ENCODE results near the gene EXOSC5.
"Not testable (repeated sequence)": the region's sequence is repeated elsewhere in the genome, so short reads cannot be mapped to it uniquely, and the experiment has no call there.

The EXOSC5 gene

GRCh38 chr19:41426116-41426841 is 29.1 kb upstream of the EXOSC5 start:
- no peak for DNase-seq

GRCh38 chr19:41425174-41426115 is 28.3 kb upstream of the EXOSC5 start:
- DNase-seq: no peak

GRCh38 chr19:41424335-41425173 is 27.4 kb upstream of the EXOSC5 start:
- DNase-seq: no peak

- DNase-seq: no peak
These were observed 25.8 kb upstream of the EXOSC5 start for GRCh38 chr19:41422955-41423354.

GRCh38 chr19:41422456-41422855 is 25.3 kb upstream of the EXOSC5 start:
- DNase-seq: no peak

- DNase-seq: no peak
These were observed 24.8 kb upstream of the EXOSC5 start for GRCh38 chr19:41421973-41422372.

GRCh38 chr19:41421314-41421713 is 24.2 kb upstream of the EXOSC5 start:
- no peak for DNase-seq

- no peak for DNase-seq
These were observed 23.1 kb upstream of the EXOSC5 start for GRCh38 chr19:41420101-41420880.

GRCh38 chr19:41416194-41416674 is 19.1 kb upstream of the EXOSC5 start:
- DNase-seq: no peak

GRCh38 chr19:41415154-41415571 is 18.0 kb upstream of the EXOSC5 start:
- DNase-seq: peak; percentile 13

GRCh38 chr19:41414461-41414860 is 17.3 kb upstream of the EXOSC5 start:
- no peak for DNase-seq

GRCh38 chr19:41413947-41414346 is 16.8 kb upstream of the EXOSC5 start:
- no peak for DNase-seq

- DNase-seq: no peak
These were observed 15.8 kb upstream of the EXOSC5 start for GRCh38 chr19:41412953-41413352.

- no peak for DNase-seq
These were observed 14.8 kb upstream of the EXOSC5 start for GRCh38 chr19:41411968-41412265.

GRCh38 chr19:41411100-41411967 is 14.2 kb upstream of the EXOSC5 start:
- no peak for DNase-seq

- DNase-seq: no peak
These were observed 13.3 kb upstream of the EXOSC5 start for GRCh38 chr19:41410336-41411054.

GRCh38 chr19:41409288-41409687 is 12.1 kb upstream of the EXOSC5 start:
- DNase-seq: no peak

GRCh38 chr19:41408846-41409245 is 11.7 kb upstream of the EXOSC5 start:
- not testable (repeated sequence) for DNase-seq

GRCh38 chr19:41408256-41408655 is 11.1 kb upstream of the EXOSC5 start:
- DNase-seq: no peak

- no peak for DNase-seq
These were observed 10.1 kb upstream of the EXOSC5 start for GRCh38 chr19:41407271-41407670.

GRCh38 chr19:41405776-41406175 is 8.6 kb upstream of the EXOSC5 start:
- no peak for DNase-seq

Data from NCI-H1694 treated with DMSO at 0.1 percent for 48 hours (cell line).